IPS DF 4.7 (cell line): ENCODE measurements around the gene KLC1.
"Not testable (repeated sequence)": the region's sequence is repeated elsewhere in the genome, so short reads cannot be mapped to it uniquely, and the experiment has no call there.

Experiments used
- DNase-seq: peaks from one replicate; pipeline ENCODE4 v3.0.0-alpha.2; 2013; ENCODE audit warnings: low spot score; ENCODE audit errors: extremely low read depth

KLC1 gene

DNA sequence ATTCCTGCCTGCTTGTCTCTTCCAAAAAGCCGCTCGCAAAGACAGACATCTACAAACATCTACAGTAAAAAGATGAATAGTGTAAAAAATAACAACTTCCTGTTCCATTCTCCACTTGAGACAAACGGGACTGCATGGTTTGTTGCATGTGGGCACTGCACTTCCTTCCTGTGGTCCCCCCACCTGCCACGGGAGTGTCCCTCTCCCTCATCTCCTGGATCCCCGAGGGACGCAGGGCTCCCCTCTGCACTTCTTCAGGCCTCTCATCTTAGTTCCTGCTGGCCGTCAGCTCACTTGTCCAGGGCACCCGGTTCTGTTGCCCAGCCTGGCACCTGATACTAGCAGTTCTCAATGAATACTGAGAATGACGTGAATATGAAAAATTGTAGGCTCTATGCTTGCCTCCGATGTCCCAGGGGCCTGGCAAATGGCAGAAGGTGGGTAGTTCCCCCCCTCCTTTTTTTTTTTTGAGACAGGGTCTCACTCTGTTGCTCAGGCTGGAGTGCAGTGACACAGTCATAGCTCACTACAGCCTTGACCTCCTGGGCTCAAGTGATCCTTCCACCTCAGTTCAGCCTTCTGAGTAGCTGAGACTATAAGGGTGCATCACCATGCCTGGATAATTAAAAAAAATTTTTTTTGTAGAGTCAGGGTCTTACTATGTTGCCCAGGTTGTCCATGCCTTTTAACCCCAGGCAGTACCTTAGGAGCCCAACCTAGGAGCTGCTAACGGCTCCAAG, 3.5 kb upstream of the KLC1 start:
- no peak for DNase-seq

DNA sequence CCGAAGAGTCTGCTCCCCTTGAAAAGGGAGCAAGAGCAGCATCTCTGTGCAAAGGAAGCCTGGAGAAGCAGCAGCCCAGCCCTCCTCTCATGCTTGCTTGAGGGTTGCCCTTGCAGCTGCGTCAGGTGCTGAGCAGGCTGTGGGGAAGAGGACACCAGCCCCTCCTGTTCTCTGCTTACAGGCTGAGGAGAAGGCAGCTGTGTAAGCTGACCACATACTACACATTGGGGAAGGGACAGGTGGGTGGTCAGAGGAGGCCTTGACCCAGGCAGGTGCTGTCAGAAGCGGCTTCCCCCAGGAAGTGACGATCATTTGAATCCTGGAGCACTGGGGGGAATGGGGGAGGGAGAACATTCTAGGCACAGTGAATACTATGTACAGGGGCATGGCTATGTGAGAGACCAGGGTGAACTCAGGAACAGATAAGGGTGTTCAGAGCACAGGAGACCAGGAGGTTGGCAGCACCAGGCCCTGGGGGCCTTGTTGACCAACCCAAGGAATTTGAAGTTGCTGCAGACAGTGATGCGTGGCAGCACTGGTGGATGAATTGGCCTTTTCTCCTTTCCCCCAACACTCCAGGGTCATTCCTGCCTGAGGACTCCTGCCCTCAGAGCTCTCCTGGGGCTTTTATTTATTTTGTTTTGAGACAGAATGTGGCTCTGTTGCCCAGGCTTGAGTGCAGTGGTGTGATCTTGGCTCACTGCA, 2.7 kb upstream of the KLC1 start:
- no peak for DNase-seq

DNA sequence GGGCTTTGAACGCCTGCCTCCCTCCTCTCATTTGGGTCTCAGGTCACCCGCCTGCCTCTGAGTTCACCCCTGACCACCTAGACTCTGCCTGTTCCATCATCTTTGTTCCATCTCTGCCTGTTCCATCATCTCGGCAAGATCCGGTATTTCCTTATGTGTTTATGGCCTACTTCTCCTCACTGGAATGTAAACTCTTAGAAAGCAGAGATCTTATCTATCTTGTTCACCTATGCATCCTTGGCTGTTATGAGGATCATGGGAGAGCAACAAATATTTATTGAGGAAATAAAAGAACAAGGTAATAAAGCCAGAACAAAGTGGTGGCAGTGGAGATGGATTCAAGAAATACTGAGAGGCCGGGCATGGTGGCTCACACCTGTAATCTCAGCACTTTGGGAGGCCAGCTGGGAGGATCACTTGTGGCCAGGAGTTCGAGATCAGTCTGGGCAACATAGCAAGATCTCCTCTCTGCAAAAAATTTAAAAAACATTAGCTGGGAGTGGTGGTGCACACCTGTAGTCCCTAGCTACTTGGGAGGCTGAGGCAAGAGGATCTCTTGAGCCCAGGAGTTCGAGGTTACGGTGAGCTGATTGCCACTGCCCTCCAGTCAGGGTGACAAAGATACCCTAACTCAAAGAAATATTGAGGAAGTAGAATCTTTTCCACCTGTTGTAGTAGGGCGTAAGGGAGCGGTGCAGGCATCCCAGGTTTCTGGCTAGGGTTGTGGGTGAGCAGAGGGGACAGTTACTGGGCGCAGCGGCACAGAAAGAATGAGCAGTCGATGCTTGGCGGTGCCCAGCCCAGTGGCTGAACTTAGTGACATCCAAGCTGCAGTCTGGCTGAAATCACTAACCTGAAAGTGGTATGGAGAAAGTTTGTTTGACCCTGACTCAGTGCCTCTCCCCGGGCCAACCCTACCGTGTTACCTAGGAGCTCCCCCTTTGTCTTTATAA, 1.7 kb upstream of the KLC1 start:
- DNase-seq, result no peak

DNA sequence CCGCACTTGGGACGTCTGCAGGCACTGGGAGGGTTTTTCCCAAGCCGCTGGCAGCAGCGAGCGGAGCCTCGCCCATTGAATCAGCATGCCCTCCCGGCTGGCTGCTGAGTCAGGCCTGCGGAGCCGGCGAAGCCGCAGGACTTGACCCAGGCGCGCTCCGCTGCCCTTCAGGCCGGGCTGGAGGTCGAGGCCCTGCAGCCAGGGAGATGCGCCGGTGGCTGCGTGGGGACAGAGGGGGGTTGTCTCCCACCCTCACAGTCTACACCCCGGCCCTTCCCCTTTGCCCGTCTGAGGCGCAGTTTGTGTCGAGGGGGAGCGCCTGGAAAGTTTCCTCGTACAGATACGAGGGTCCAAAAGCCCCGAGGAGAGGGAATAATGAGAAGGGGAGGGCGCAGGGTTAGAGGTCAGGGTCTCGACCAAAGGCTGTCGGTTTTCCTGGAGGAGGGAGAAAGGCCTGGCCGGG, 759 bp upstream of the KLC1 start:
- DNase-seq, result no peak

DNA sequence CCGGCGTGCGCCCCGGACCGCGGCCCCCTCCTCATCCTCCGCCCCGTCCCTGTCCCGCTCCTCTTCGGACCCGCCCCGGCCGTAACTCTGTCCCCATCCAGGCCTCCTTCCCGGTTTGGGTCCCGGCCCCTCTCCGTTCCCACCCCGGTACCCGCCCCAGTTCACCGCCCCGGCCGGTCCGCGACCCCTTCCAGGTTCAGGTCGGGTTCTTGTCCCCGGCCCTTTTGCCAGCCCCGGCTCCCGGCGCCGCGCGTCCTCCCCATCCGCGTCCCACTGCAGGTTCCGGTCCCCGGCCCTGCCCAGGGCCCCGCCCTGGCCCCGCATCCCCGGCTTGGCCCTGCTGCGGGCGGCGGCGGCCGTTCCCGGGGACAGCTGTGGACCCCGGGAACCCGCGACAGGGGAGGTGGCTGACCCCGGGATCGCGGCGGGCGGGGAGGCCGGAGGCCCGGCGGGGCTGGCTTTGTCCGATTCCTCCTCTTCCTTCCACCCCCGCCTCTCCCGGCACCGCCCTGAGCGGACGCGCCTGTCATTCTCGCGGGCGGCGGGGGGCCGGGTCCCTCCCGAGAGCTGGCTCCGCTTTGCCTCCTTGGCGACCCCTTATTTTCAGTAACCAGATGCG, 601 bp downstream of the KLC1 start:
- no peak for DNase-seq

DNA sequence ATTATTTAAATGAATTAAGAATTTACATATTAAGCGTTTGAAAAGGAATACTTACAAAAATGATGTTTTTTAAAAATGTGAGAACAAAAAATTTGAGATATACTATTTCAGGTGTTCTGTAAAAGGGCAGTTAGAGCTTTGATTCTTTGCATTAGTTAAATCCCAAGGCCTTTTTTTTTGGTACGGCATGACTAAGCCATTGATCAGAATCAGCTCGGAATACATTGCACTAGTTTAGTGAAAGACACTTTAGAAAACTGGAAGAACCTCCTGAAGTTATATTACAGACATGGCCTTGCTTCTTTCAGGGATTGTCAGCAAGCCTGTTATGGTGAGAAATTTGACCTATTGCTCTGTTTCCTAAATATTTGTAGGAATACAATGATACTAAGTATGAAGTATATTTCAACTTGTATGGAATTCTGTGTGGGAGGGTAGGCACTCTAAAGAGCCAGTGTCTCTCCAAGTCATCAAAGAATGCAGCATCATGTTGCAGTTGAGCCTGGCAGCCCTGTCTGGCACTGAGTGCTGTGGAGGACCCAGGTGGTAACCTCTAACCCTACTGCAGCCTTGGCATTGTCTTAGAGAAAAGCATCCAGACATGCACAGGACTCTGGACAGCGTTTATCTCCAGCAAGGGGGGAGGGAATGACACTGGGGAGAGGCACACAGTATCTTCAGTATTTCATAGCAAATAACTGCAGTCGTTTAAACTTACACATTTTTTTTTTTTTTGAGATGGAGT, 1.5 kb downstream of the KLC1 start:
- no peak for DNase-seq

DNA sequence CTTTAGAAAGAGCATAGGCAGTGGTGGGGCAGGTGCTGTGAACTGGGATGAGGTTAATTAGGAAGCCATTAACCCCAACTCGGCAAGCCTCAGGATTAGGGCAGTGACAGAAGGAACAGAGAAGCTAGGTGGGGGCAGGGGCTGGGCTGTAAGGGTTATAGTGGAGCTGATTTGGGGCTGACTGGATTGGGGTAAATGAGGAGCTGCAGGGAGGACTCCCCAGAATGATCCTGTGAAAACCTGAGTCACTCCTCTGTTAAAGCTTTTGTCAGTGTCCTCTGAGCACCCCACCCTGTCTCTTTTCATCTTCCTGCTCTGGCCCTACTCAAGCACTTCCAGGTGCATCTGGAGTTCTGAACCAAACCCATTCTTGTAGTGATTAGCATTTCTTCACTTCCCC, 4.4 kb downstream of the KLC1 start:
- DNase-seq, result no peak

DNA sequence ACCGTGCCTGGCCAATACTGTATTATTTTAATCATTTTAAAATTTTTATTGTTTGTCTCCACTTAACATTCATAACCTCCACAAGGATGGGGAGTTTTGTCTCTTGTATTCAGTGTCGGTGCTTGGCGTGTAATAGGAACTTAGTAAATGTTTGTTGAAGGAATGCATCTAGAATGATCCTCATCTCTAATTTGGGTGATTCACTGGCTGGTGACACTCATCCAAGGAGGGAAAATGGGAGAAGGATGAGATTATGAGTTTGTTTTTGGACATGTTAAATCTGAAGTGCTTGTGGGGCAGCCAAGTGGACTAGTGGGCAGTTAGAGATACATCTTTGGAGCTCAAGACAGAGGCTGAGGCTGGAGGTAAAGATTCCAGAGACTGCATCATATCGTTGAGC, 5.1 kb downstream of the KLC1 start:
- no peak for DNase-seq

DNA sequence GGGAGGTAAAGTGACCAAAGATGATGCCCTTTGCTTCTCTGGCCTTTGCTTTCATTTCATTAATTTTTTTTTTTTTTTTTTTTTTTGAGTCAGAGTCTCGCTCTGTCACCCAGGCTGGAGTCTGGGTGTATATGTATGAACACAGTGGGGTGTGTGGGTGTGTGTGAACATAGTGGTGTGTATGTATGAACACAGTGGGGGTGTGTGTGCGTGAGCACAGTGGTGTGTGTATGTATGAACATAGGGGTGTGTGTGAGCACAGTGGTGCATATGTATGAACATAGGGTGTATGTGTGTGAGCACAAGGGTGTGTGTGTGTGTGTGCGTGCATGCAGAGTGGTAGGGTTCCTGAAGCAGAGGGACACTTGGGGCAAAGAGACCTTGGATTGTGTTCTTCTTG, 9.6 kb downstream of the KLC1 start:
- no peak for DNase-seq

DNA sequence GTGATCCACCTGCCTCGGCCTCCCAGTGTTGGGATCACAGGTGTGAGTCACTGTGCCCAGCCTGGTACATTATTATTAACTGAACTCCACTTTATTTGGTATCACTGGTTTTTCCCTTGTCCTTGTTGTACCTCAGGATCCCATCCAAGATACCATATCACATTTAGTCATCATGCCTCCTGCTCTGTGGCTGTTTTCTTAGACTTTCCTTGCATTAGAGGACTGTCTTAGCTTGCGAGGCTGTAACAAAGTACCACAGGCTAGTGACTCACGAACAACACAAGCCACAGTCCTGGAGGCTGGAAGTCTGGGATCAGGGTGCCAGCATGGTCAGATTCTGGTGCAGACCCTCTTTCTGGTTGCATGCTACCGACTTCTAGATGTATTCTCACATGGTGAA, 12.2 kb downstream of the KLC1 start:
- no peak for DNase-seq

DNA sequence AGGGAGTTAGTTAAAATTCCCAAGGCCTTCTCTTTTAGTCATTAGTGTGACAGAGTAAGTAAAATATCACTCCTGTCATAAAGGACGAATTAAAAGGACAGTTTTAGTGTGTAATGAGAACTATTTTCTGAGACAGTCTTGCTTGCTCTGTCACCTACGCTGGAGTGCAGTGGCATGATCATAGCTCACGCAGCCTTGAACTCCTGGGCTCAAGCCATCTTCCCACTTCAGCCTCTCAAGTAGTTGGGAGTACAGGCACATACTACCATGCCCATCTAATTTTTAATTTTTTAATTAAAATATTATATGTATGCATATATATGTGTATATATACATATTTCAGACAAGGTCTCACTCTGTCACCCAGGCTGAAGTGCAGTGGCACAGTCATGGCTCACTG, 17.2 kb downstream of the KLC1 start:
- no peak for DNase-seq

DNA sequence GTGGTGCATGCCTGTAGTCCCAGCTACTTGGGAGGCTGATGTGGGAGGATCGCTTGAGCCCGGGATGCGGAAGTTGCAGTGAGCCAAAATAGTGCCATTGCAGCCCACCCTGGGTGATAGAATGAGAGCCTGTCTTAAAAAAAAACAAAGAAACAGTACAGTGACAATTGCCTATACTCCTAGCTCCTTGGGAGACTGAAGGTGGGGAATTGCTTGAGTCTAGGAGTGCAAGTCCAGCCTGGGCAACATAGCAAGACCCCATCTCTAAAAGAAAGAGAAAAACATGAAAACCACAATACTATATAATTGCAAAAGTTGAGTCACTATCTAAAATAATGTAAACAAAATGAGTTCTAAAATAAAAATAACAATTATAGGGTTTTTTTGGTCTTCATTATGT, 20.0 kb downstream of the KLC1 start:
- no peak for DNase-seq

DNA sequence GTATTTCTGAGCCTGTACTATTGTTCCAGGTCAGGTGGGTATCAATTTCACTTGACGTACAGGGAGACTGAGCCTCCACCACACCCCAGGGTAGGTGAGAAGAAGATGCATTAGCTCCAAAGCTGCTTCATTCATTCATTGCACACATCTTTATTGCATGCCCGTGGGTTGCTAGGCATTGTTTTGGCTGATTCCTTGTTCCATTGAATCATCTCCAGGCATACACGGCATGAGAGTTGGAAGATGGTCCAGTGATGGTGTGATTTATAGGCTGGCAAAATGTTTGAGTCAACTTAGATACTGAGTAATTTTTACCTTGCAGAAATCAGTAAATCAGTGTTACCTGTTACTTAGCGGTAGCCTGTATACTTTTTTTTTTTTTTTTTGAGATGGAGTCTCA, 21.2 kb downstream of the KLC1 start:
- DNase-seq, result no peak

DNA sequence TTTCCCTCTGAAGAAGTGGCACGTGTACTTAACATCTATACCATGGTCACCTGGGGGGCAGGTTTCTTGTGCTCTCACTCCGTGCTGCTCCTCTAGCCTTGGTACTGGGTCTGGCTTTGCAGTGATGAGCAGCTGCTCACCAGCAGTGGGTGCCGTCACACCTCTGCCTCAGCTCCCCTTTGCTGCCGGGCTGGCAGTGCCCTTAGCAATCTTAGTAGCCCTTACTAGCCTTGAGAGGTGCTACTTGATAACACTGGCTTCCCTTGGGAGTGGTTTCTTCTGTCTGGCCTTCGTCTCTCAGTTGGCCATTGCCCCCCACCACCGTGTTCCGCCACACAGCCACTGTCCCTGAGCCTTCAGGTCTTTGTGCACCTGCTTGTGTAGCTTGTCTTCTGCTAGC, 22.6 kb downstream of the KLC1 start:
- DNase-seq, result no peak

DNA sequence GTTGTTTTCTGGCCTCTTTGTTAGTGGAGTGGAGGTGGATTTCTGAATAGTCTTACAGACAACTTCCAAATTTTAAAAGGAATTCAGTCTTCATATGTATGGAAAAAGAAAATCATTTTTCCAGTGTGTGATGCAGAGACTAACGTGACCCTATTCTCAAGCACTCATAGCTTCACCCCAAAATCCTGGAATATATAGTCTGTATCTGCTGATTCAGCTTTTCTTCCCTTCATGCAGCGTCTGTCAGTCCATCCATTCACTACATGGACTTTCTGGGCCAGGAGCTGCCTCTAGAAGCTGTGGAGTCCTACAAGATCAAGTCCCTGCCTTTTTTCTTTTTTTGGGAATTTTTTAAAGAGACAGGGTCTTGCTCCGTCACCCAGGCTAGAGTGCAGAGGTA, 23.8 kb downstream of the KLC1 start:
- DNase-seq, result no peak

DNA sequence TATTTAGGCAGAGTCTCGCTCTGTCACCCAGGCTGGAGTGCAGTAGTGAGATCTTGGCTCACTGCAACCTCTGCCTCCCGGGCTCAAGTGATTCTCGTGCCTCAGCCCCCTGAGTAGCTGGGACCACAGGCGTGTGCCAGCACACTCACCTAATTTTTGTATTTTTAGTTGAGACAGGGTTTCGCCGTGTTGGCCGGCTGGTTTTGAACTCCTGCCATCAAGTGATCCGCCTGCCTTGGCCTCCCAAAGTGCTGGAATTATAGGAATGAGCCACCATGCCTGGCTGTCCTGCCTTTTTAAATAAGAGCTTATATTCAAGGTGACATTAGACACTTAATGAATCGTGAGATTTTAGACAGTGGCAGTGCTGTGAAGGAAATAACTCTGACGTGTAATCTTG, 24.3 kb downstream of the KLC1 start:
- not testable (repeated sequence) for DNase-seq

DNA sequence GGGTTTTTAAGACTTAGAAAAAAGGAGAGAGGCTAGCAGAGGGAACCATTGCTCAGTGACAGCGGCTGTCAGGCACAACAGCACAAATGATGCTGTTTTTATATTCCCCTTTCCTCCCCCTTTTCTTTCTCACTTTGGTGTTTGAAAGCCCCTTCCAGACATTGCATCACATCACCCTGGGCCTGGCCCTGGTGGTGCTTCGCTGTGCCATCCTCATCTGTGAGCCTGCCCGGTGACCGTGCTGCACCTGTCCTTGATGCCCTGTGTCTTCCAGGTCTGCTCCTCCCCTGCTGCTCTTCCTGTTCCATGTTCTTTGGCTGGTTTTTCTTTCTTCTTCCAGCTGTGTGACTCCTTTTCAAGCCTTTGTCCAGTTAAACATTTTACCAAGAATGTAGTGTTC, 24.8 kb downstream of the KLC1 start:
- no peak for DNase-seq

DNA sequence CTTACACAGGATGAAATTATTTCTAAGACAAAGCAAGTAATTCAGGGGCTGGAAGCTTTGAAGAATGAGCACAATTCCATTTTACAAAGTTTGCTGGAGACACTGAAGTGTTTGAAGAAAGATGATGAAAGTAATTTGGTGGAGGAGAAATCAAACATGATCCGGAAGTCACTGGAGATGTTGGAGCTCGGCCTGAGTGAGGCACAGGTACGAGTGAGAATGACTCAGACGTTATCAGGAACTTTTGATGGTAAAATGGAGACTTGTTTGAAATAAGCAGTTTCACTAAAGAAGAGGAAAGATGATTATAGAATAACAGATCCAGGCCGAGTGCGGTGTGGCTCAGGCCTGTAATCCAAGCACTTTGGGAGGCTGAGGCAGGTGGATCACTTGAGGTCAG, 25.6 kb downstream of the KLC1 start:
- DNase-seq, result no peak

DNA sequence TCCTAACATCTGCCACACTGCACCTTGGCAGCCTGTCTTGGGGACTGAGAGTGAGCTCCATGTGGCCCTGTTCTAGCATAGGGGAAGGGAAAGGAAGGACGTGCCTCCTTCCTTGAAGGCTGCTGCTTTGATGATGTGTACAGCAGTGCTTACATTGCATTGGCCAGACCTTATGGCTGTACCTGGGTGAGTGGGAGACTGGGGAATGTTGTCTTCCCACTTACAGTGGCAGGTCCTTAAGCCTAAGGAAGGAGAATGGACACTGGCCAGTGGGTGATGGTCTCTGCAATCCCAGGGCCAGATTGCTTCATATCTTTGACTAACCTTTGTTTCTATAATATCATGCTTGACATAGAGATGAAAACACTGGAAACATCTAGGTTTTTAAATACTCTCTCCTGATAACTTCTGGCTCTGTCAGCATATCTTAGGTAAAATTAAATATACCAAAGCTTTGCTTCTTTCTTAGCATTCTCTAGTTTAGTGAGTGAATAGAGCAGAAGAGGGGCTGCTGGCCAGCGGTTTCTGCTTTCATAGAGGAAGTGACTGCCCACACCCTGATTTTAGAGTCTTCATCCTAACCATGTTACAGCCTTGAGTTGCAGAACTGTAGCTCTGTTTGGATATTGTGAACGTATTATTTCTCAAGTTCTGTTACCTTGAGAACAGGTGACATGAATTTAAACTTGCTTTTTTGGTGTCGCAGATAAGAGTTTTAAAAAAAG, 27.2 kb downstream of the KLC1 start:
- no peak for DNase-seq

DNA sequence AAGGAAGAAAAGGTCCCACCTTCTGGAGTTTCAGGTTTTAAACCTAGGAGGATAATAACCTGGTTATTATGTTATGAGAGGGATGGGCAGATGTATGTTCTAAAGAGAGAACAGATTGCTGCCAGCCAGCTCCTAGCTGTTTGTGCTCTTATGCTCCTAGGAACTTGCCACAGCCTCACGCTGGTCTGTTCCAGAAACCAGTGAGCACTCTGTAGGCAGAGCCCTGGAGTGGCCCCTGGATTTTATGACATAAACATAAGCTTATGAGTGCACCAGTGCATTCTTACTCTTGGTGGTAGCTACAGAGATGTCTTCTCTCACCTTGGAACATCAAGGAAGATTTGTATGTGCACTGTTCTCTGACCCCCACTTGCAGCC, 27.7 kb downstream of the KLC1 start:
- DNase-seq, result no peak
